ENCODE data around the gene INAFM2. TPM values are rescaled to one million over a fixed set of nuclear protein-coding genes. Genes with fewer than 3 reads are reported as not detected.

The INAFM2 gene
- total and polyA plus RNA-seq, 10 donors: 7.4 to 29.6 (median 18.7) TPM

DNA sequence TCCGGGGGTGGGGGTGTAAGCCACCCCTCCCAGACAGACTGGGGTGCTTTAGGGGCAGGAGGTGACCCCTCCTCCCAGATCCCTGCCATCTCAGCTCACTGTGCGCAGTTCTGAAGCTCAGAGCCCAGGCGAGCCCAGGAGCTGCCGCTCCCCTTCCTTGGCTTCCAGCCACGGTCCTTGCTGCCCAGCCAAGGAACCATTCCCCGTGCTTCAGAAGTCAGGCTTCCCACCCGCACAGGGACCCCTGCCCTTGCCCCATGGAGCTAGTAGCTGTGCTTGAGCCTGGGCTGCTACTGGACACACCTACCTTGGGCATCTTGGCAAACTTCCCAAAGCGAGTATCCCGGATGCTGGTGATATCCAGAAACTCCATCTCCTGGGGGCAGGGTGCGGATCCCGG lies 20.5 kb upstream of the INAFM2 start:
- peaks cover 0 to 69% (median 29%) of the 10 kb centered on the region in 6 donors for H3K4me1 ChIP-seq
- no peak overlapping the region for H3K4me3 ChIP-seq
- intact Hi-C loops (cut with DNase I; ENCODE audit: low total_unique reads): no loop called here
- 79 to 90% (median 82%) methylated on average over 10 to 11 of the region's 11 CpGs for WGBS, 5 donors
- no peak overlapping the region for H3K27ac ChIP-seq
- no peaks in the 10 kb centered on the region for H3K27me3 ChIP-seq (replicated peaks in 1 of 7)
- DNase-seq: peak; percentile 56
- H3K9me3 ChIP-seq: peaks cover 0 to 23% (median 14%) of the 10 kb centered on the region in 8 donors
- TF ChIP-seq, protein P1, sequence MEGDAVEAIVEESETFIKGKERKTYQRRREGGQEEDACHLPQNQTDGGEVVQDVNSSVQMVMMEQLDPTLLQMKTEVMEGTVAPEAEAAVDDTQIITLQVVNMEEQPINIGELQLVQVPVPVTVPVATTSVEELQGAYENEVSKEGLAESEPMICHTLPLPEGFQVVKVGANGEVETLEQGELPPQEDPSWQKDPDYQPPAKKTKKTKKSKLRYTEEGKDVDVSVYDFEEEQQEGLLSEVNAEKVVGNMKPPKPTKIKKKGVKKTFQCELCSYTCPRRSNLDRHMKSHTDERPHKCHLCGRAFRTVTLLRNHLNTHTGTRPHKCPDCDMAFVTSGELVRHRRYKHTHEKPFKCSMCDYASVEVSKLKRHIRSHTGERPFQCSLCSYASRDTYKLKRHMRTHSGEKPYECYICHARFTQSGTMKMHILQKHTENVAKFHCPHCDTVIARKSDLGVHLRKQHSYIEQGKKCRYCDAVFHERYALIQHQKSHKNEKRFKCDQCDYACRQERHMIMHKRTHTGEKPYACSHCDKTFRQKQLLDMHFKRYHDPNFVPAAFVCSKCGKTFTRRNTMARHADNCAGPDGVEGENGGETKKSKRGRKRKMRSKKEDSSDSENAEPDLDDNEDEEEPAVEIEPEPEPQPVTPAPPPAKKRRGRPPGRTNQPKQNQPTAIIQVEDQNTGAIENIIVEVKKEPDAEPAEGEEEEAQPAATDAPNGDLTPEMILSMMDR (IDR thresholded peaks at IDR 0.05 in 8 of 11, conservative IDR thresholded peaks at IDR 0.05 in 3 of 11): no peak
- no peak for TF ChIP-seq POLR2AphosphoS5 (IDR thresholded peaks at IDR 0.05)
- TF ChIP-seq POLR2A (IDR thresholded peaks at IDR 0.05): no peak
- H3K36me3 ChIP-seq: peaks cover 3 to 71% (median 44%) of the 10 kb centered on the region in 6 donors

DNA sequence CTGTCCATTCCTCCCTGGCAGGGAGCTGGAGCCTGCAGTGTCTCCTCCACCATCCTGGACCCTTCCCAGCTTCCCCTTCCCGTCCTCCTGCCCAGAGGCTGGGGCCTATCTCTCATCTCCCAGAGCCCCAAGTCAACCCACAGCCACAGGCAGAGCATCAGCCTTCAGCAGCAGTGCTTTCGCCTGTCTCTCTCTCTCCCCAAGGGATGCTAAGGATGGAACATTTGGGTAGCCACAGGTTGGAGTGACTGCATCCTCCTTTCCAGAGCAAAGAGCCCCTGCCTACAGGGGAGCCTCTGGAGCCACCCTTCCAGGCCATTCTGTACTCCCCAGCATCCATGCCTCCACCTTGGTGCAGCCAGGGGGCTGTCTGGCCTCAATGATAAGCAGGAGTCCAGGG lies 19.9 kb upstream of the INAFM2 start:
- H3K27me3 ChIP-seq (replicated peaks in 1 of 7): no peaks in the 10 kb centered on the region
- peak; percentile 47 for DNase-seq
- no peak for TF ChIP-seq POLR2AphosphoS5 (IDR thresholded peaks at IDR 0.05)
- TF ChIP-seq POLR2A (IDR thresholded peaks at IDR 0.05): no peak
- TF ChIP-seq, protein P1 (IDR thresholded peaks at IDR 0.05 in 8 of 11, conservative IDR thresholded peaks at IDR 0.05 in 3 of 11): no peak
- H3K36me3 ChIP-seq: peaks cover 3 to 65% (median 38%) of the 10 kb centered on the region in 6 donors
- WGBS, 5 donors: 73 to 96% (median 93%) methylated on average over 2 of the region's 2 CpGs
- peaks cover 0 to 75% (median 31%) of the 10 kb centered on the region in 6 donors for H3K4me1 ChIP-seq
- peaks cover 0 to 23% (median 14%) of the 10 kb centered on the region in 8 donors for H3K9me3 ChIP-seq
- no peak overlapping the region for H3K27ac ChIP-seq
- intact Hi-C loops (cut with DNase I; ENCODE audit: low total_unique reads): no loop called here
- no peak overlapping the region for H3K4me3 ChIP-seq

GRCh38 chr15:40305281-40305680 lies 18.2 kb upstream of the INAFM2 start:
- H3K9me3 ChIP-seq: peaks cover 0 to 11% (median 6%) of the 10 kb centered on the region in 8 donors
- H3K4me3 ChIP-seq: peak overlapping the region in 1 of 8 donors; percentile 81
- H3K27ac ChIP-seq: no peak overlapping the region
- WGBS, 5 donors: 85 to 97% (median 93%) methylated on average over 4 of the region's 4 CpGs
- peaks cover 0 to 48% (median 33%) of the 10 kb centered on the region in 6 donors for H3K36me3 ChIP-seq
- DNase-seq: peak; percentile 57
- H3K4me1 ChIP-seq: peaks cover 8 to 92% (median 48%) of the 10 kb centered on the region in 6 donors
- H3K27me3 ChIP-seq (replicated peaks in 1 of 7): no peaks in the 10 kb centered on the region
- intact Hi-C loops (cut with DNase I; ENCODE audit: low total_unique reads): no loop called here
- TF ChIP-seq, protein P1 (IDR thresholded peaks at IDR 0.05 in 8 of 11, conservative IDR thresholded peaks at IDR 0.05 in 3 of 11): no peak
- TF ChIP-seq POLR2AphosphoS5 (IDR thresholded peaks at IDR 0.05) (no peak), POLR2A (IDR thresholded peaks at IDR 0.05) (no peak)

GRCh38 chr15:40306371-40306770 lies 17.1 kb upstream of the INAFM2 start:
- peak in 2 of 3 donors; percentile 6 to 23 for TF ChIP-seq POLR2AphosphoS5 (IDR thresholded peaks at IDR 0.05)
- TF ChIP-seq, protein P1 (IDR thresholded peaks at IDR 0.05 in 8 of 11, conservative IDR thresholded peaks at IDR 0.05 in 3 of 11): no peak
- peak overlapping the region; percentile 37 to 81 (median 54) for H3K4me3 ChIP-seq
- H3K4me1 ChIP-seq: peaks cover 8 to 91% (median 47%) of the 10 kb centered on the region in 6 donors
- peak overlapping the region in 7 of 8 donors; percentile 91 to 98 (median 94) for H3K27ac ChIP-seq
- H3K36me3 ChIP-seq: peaks cover 0 to 37% (median 23%) of the 10 kb centered on the region in 6 donors
- H3K27me3 ChIP-seq (replicated peaks in 1 of 7): no peaks in the 10 kb centered on the region
- H3K9me3 ChIP-seq: peaks cover 0 to under 1% (median 0%) of the 10 kb centered on the region in 8 donors
- DNase-seq: peak; percentile 78
- intact Hi-C loops (cut with DNase I; ENCODE audit: low total_unique reads): no loop called here
- 42 to 57% (median 51%) methylated on average over 3 to 5 of the region's 5 CpGs for WGBS, 5 donors
